ENCODE measurements around the gene NPC1L1. TPM values are rescaled to one million over a fixed set of nuclear protein-coding genes. Genes with fewer than 3 reads are reported as not detected.

The NPC1L1 gene
- total and polyA plus RNA-seq, 7 experiments from 2014 or later, result 0.11 to 0.32 (median 0.21) TPM; not detected in 3

Other genes starting within 250 kb of the NPC1L1 start
- under 1 TPM in 2 of 5 experiments, not detected in 3; 0.12 to 0.61 TPM for gene CAMK2B, start 215.7 kb downstream of the NPC1L1 start, total RNA-seq
- gene CAMK2B, start 215.7 kb downstream of the NPC1L1 start, polyA plus RNA-seq, result not detected
- 100 to 1,000 TPM in 2 of 5 experiments, 10 to 100 TPM in 3; 79.4 to 117 (median 91.0) TPM for gene NUDCD3, start 50.7 kb downstream of the NPC1L1 start, total RNA-seq
- gene NUDCD3, start 50.7 kb downstream of the NPC1L1 start, polyA plus RNA-seq, result 10 to 100 TPM; 51.5 to 55.6 TPM
- 100 to 1,000 TPM in 2 of 5 experiments, 10 to 100 TPM in 3; 82.8 to 124 (median 100.0) TPM for gene DDX56, start 32.6 kb upstream of the NPC1L1 start, total RNA-seq
- 10 to 100 TPM; 43.6 to 65.1 TPM for gene DDX56, start 32.6 kb upstream of the NPC1L1 start, polyA plus RNA-seq
- 10 to 100 TPM; 70.0 to 98.5 (median 95.3) TPM for gene TMED4, start 40.9 kb upstream of the NPC1L1 start, total RNA-seq
- gene TMED4, start 40.9 kb upstream of the NPC1L1 start, polyA plus RNA-seq, result 10 to 100 TPM; 61.6 to 93.7 TPM
- 100 to 1,000 TPM in 1 of 5 experiments, 10 to 100 TPM in 4; 43.1 to 122 (median 66.3) TPM for gene OGDH, start 65.3 kb upstream of the NPC1L1 start, total RNA-seq
- gene OGDH, start 65.3 kb upstream of the NPC1L1 start, polyA plus RNA-seq, result 10 to 100 TPM; 20.3 to 25.0 TPM
- gene ZMIZ2, start 207.5 kb upstream of the NPC1L1 start, total RNA-seq, result 100 to 1,000 TPM; 108 to 187 (median 144) TPM
- gene ZMIZ2, start 207.5 kb upstream of the NPC1L1 start, polyA plus RNA-seq, result 1 to 10 TPM; 4.4 to 7.7 TPM

All from naive thymus-derived CD4-positive, alpha-beta T cell (primary cell).